HEK293T (cell line): ENCODE results near the gene CPVL.

Experiments used
- CTCF ChIA-PET: fragments of 350-600 bp; formaldehyde crosslinking; extraction: SDS; loops from one replicate; lab custom pipeline; 2021; ENCODE audit warnings: antibody characterized with exemption, inconsistent platforms; lab: Yijun Ruan, JAX
- POLR2A ChIA-PET: fragments of 350-600 bp; formaldehyde crosslinking; extraction: SDS; loops from one replicate; lab custom pipeline; 2020; ENCODE audit warnings: antibody characterized with exemption, inconsistent platforms; lab: Yijun Ruan, JAX
- DNase-seq: peaks from one replicate; pipeline ENCODE4 v3.0.0; 2012; ENCODE audit warnings: mixed read lengths; ENCODE audit errors: extremely low spot score
- ARNT ChIP-seq: fragments of 450-650 bp; IDR thresholded peaks from 2 replicates; pipeline ENCODE4 v1.6.1; 2017; ENCODE audit warnings: mild to moderate bottlenecking
- BHLHE40 ChIP-seq: fragments of 450-650 bp; IDR thresholded peaks from 2 replicates; pipeline ENCODE4 v1.6.1; 2016; ENCODE audit warnings: mild to moderate bottlenecking, moderate library complexity, borderline replicate concordance
- CTBP1 ChIP-seq: fragments of 450-650 bp; IDR thresholded peaks from 2 replicates; pipeline ENCODE4 v1.6.1; 2016; ENCODE audit warnings: borderline replicate concordance
- ELF4 ChIP-seq: fragments of 450-650 bp; IDR thresholded peaks from 2 replicates; pipeline ENCODE4 v1.6.1; 2017; ENCODE audit warnings: antibody characterized with exemption
- FOXA1 ChIP-seq: fragments of 450-650 bp; IDR thresholded peaks from 2 replicates; pipeline ENCODE4 v1.6.1; 2016; ENCODE audit warnings: mild to moderate bottlenecking
- FOXK2 ChIP-seq: fragments of 450-650 bp; IDR thresholded peaks from 2 replicates; pipeline ENCODE4 v1.6.1; 2016; ENCODE audit warnings: mild to moderate bottlenecking
- FOXM1 ChIP-seq: fragments of 450-650 bp; IDR thresholded peaks from 2 replicates; pipeline ENCODE4 v1.6.1; 2017; ENCODE audit warnings: mild to moderate bottlenecking, borderline replicate concordance
- HDGF ChIP-seq: fragments of 450-650 bp; IDR thresholded peaks from 2 replicates; pipeline ENCODE4 v1.6.1; 2017; ENCODE audit warnings: antibody characterized with exemption, borderline replicate concordance
- L3MBTL2 ChIP-seq: fragments of 450-650 bp; conservative IDR thresholded peaks from 2 replicates; pipeline ENCODE4 v1.6.1; 2016; ENCODE audit warnings: mild to moderate bottlenecking
- LEF1 ChIP-seq: fragments of 450-650 bp; IDR thresholded peaks from 2 replicates; pipeline ENCODE4 v1.6.1; 2017; ENCODE audit warnings: mild to moderate bottlenecking, borderline replicate concordance
- NFRKB ChIP-seq: fragments of 450-650 bp; IDR thresholded peaks from 2 replicates; pipeline ENCODE4 v1.6.1; 2016; ENCODE audit warnings: mild to moderate bottlenecking, moderate library complexity
- PKNOX1 ChIP-seq: fragments of 450-650 bp; IDR thresholded peaks from 2 replicates; pipeline ENCODE4 v1.6.1; 2016
- SP1 ChIP-seq: fragments of 450-650 bp; IDR thresholded peaks from 2 replicates; pipeline ENCODE4 v1.6.1; 2017
- SUZ12 ChIP-seq: fragments of 450-650 bp; IDR thresholded peaks from 2 replicates; pipeline ENCODE4 v1.6.1; 2016; ENCODE audit warnings: mild to moderate bottlenecking
- TARDBP ChIP-seq: fragments of 450-650 bp; IDR thresholded peaks from 2 replicates; pipeline ENCODE4 v1.6.1; 2016
- ZNF384 ChIP-seq: fragments of 450-650 bp; IDR thresholded peaks from 2 replicates; pipeline ENCODE4 v1.6.1; 2016

Gene CPVL

GRCh38 chr7:29008590-29008989 is 137.7 kb downstream of the CPVL start:
- CTCF ChIA-PET, result no interaction called here
- no peak for TF ChIP-seq L3MBTL2
- TF ChIP-seq FOXK2, result no peak
- no peak for TF ChIP-seq CTBP1
- no peak for TF ChIP-seq LEF1
- TF ChIP-seq SP1, result no peak
- no peak for TF ChIP-seq ARNT
- TF ChIP-seq TARDBP, result no peak
- no peak for TF ChIP-seq BHLHE40
- TF ChIP-seq ZNF384, result no peak
- TF ChIP-seq PKNOX1, result no peak
- no peak for TF ChIP-seq ELF4
- no peak for TF ChIP-seq FOXM1
- TF ChIP-seq NFRKB, result no peak
- no peak for TF ChIP-seq SUZ12
- no peak for TF ChIP-seq FOXA1
- no peak for TF ChIP-seq HDGF
- POLR2A ChIA-PET, result no interaction called here
- DNase-seq, result no peak

DNA sequence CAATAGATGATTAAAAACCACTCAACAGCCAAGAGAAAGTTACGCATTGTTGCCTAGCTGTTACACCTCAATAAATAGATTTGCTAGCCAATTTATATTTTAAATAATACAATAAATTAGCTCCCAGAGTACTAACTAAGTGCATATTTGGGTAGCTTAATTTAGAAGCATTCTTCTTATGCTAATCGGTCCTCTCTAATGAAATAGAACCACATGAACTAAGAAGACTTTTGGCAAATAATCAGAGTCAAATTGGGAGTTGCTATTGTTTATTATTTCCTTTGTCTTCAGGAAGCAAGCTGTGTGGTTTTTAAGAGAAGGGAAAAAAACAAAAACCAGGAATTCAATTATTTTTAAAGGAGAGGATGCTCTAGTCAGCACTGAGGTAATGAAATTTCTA is 139.2 kb downstream of the CPVL start:
- TF ChIP-seq BHLHE40 (no peak), L3MBTL2 (no peak), FOXA1 (no peak), ELF4 (no peak), NFRKB (no peak), ZNF384 (no peak), LEF1 (no peak), FOXK2 (no peak), ARNT (no peak), SP1 (no peak), TARDBP (no peak), FOXM1 (no peak), PKNOX1 (no peak), HDGF (no peak), SUZ12 (no peak)
- DNase-seq, result no peak
- POLR2A ChIA-PET, result no interaction called here
- CTCF ChIA-PET, result no interaction called here

DNA sequence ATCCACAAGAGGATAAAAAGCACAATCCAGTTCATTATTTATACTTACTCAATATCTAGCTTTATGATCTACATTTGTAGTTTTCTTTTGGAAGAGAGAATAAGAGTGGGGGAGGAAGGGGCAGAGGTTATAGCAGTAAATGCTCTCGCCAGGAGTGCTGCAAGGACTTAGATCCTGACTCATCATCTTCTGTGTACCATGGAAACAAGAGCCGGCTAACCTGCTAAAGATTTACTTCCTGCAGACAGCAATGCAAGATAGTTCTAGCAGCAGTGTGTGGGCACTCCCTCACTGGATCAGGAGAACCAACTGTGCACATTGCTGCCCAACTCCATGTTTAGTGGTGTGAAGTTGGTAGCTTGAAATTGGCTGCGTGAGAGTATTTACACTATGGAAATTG is 140.5 kb downstream of the CPVL start:
- CTCF ChIA-PET, result interaction anchor here (0.6 kb wide), 1 partner anchor 82 kb away, joined by 4 read pairs; no protein-coding TSS in a partner anchor
- no peak for DNase-seq
- no peak for TF ChIP-seq SP1
- no peak for TF ChIP-seq CTBP1
- TF ChIP-seq SUZ12, result no peak
- POLR2A ChIA-PET, result no interaction called here

DNA sequence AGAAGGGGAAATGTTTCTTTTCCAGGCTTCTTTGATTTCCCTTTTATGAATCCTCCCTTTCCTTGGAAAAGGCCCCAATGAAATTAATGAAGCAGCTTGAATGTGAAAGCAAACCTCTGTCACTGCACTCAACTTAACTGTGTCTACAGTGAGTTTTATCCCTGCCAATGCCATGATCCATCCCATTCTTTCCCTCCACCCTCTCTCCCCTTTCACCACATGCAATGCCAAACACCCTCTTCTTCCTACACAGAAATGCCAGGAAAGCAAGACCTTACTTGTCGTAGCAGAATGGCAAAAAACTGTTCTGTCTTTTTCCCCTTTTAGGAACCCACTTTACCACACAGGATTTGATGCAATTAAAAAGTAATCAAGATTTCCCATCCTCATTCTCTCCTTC is 140.9 kb downstream of the CPVL start:
- no peak for TF ChIP-seq ARNT
- DNase-seq, result no peak
- ChIA-PET CTCF (no interaction called here), POLR2A (no interaction called here)

GRCh38 chr7:29003703-29004102 is 142.6 kb downstream of the CPVL start:
- TF ChIP-seq NFRKB (no peak), PKNOX1 (no peak), BHLHE40 (no peak), HDGF (no peak), LEF1 (no peak), L3MBTL2 (no peak), ELF4 (no peak), ARNT (no peak), SP1 (no peak), FOXA1 (no peak), FOXM1 (no peak), ZNF384 (no peak), CTBP1 (no peak), SUZ12 (no peak), FOXK2 (no peak), TARDBP (no peak)
- DNase-seq, result no peak
- ChIA-PET CTCF (interaction anchor here (0.9 to 1.0 kb wide), 2 partner anchors 10 to 47 kb away, joined by 3 to 7 read pairs; no protein-coding TSS in a partner anchor), POLR2A (no interaction called here)

DNA sequence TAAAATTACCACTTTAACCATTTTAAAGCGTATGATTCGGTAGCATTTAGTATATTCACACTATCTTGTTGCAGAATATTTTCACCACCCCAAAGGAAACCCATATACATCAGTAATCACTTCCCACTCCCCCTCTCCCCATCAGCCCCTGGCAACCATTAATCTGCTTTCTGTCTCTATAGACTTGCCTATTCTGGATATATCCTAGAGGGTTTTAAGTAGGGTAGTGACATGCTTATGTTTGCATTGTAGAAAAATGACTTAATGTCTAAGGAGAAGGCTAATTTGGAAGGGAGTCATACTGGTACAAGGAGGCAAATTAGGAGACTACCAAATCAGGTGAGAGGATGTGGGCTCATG is 145.6 kb downstream of the CPVL start:
- DNase-seq, result no peak
- CTCF ChIA-PET, result no interaction called here
- POLR2A ChIA-PET, result no interaction called here
- TF ChIP-seq NFRKB (no peak), ZNF384 (no peak), PKNOX1 (no peak), ARNT (no peak), FOXM1 (no peak), LEF1 (no peak), L3MBTL2 (no peak), HDGF (no peak), ELF4 (no peak), TARDBP (no peak)
